Measurements from ENCODE around the gene SLC16A8.

Gene SLC16A8

GRCh38 chr22:38083931-38084631, at the start of gene SLC16A8:
TSS of gene SLC16A8 (minus strand) at chr22:38084184. CDS start at chr22:38082873, 1,311 bp downstream.
- no peaks in the 10 kb centered on the region for H3K36me3 Mint-ChIP-seq (ENCODE audit: low read depth)
- H3K27me3 Mint-ChIP-seq (ENCODE audit: low read depth), result peaks cover 32% of the 10 kb centered on the region
- H3K9me3 Mint-ChIP-seq, result no peaks in the 10 kb centered on the region
- H3K4me3 Mint-ChIP-seq, result no peak within 1 kb of the TSS
- no peak for DNase-seq (ENCODE audit: low spot score)
- no peaks in the 10 kb centered on the region for H3K4me1 Mint-ChIP-seq (ENCODE audit: low read depth)
- H3K27ac Mint-ChIP-seq, result no peak within 1 kb of the TSS

- H3K4me1 Mint-ChIP-seq (ENCODE audit: low read depth), result no peaks in the 10 kb centered on the region
- no peaks in the 10 kb centered on the region for H3K27me3 Mint-ChIP-seq (ENCODE audit: low read depth)
- H3K27ac Mint-ChIP-seq, result no peak overlapping the region
- H3K36me3 Mint-ChIP-seq (ENCODE audit: low read depth), result peaks cover 4% of the 10 kb centered on the region
- H3K9me3 Mint-ChIP-seq, result no peaks in the 10 kb centered on the region
- no peak overlapping the region for H3K4me3 Mint-ChIP-seq
- no peak for DNase-seq (ENCODE audit: low spot score)
These were observed 49.3 kb upstream of the SLC16A8 start for GRCh38 chr22:38133331-38133730.

- Mint-ChIP-seq H3K4me3 (no peak overlapping the region), H3K27ac (no peak overlapping the region), H3K9me3 (no peaks in the 10 kb centered on the region), H3K36me3 (ENCODE audit: low read depth) (peaks cover 4% of the 10 kb centered on the region), H3K27me3 (ENCODE audit: low read depth) (no peaks in the 10 kb centered on the region), H3K4me1 (ENCODE audit: low read depth) (no peaks in the 10 kb centered on the region)
- DNase-seq (ENCODE audit: low spot score), result no peak
These were observed 48.8 kb upstream of the SLC16A8 start for GRCh38 chr22:38132794-38133193.

GRCh38 chr22:38132136-38132535, 48.2 kb upstream of the SLC16A8 start:
- Mint-ChIP-seq H3K4me3 (no peak overlapping the region), H3K9me3 (no peaks in the 10 kb centered on the region), H3K4me1 (ENCODE audit: low read depth) (no peaks in the 10 kb centered on the region), H3K27ac (no peak overlapping the region), H3K27me3 (ENCODE audit: low read depth) (no peaks in the 10 kb centered on the region), H3K36me3 (ENCODE audit: low read depth) (peaks cover 4% of the 10 kb centered on the region)
- DNase-seq (ENCODE audit: low spot score), result no peak

GRCh38 chr22:38131399-38131798, 47.4 kb upstream of the SLC16A8 start:
- Mint-ChIP-seq H3K27ac (no peak overlapping the region), H3K27me3 (ENCODE audit: low read depth) (no peaks in the 10 kb centered on the region), H3K4me3 (no peak overlapping the region), H3K4me1 (ENCODE audit: low read depth) (no peaks in the 10 kb centered on the region), H3K36me3 (ENCODE audit: low read depth) (peaks cover 4% of the 10 kb centered on the region), H3K9me3 (no peaks in the 10 kb centered on the region)
- no peak for DNase-seq (ENCODE audit: low spot score)

- no peaks in the 10 kb centered on the region for H3K9me3 Mint-ChIP-seq
- no peak overlapping the region for H3K27ac Mint-ChIP-seq
- no peaks in the 10 kb centered on the region for H3K27me3 Mint-ChIP-seq (ENCODE audit: low read depth)
- no peaks in the 10 kb centered on the region for H3K4me1 Mint-ChIP-seq (ENCODE audit: low read depth)
- H3K36me3 Mint-ChIP-seq (ENCODE audit: low read depth), result peaks cover 4% of the 10 kb centered on the region
- H3K4me3 Mint-ChIP-seq, result no peak overlapping the region
- no peak for DNase-seq (ENCODE audit: low spot score)
These were observed 45.9 kb upstream of the SLC16A8 start for GRCh38 chr22:38129856-38130255.

GRCh38 chr22:38129021-38129420, 45.0 kb upstream of the SLC16A8 start:
- Mint-ChIP-seq H3K36me3 (ENCODE audit: low read depth) (peaks cover 2% of the 10 kb centered on the region), H3K27ac (no peak overlapping the region), H3K4me3 (no peak overlapping the region), H3K27me3 (ENCODE audit: low read depth) (no peaks in the 10 kb centered on the region), H3K9me3 (no peaks in the 10 kb centered on the region), H3K4me1 (ENCODE audit: low read depth) (peaks cover 5% of the 10 kb centered on the region)
- DNase-seq (ENCODE audit: low spot score), result no peak

GRCh38 chr22:38127869-38128268, 43.9 kb upstream of the SLC16A8 start:
- Mint-ChIP-seq H3K4me1 (ENCODE audit: low read depth) (peaks cover 5% of the 10 kb centered on the region), H3K36me3 (ENCODE audit: low read depth) (no peaks in the 10 kb centered on the region), H3K27me3 (ENCODE audit: low read depth) (no peaks in the 10 kb centered on the region), H3K4me3 (no peak overlapping the region), H3K9me3 (no peaks in the 10 kb centered on the region), H3K27ac (no peak overlapping the region)
- DNase-seq (ENCODE audit: low spot score), result no peak

GRCh38 chr22:38126928-38127668, 43.1 kb upstream of the SLC16A8 start:
- H3K36me3 Mint-ChIP-seq (ENCODE audit: low read depth), result no peaks in the 10 kb centered on the region
- no peaks in the 10 kb centered on the region for H3K27me3 Mint-ChIP-seq (ENCODE audit: low read depth)
- no peak for DNase-seq (ENCODE audit: low spot score)
- H3K9me3 Mint-ChIP-seq, result no peaks in the 10 kb centered on the region
- H3K4me1 Mint-ChIP-seq (ENCODE audit: low read depth), result peaks cover 5% of the 10 kb centered on the region
- no peak overlapping the region for H3K4me3 Mint-ChIP-seq
- H3K27ac Mint-ChIP-seq, result no peak overlapping the region

- H3K4me3 Mint-ChIP-seq, result no peak overlapping the region
- no peak overlapping the region for H3K27ac Mint-ChIP-seq
- H3K4me1 Mint-ChIP-seq (ENCODE audit: low read depth), result peaks cover 5% of the 10 kb centered on the region
- H3K9me3 Mint-ChIP-seq, result no peaks in the 10 kb centered on the region
- no peaks in the 10 kb centered on the region for H3K36me3 Mint-ChIP-seq (ENCODE audit: low read depth)
- DNase-seq (ENCODE audit: low spot score), result no peak
- no peaks in the 10 kb centered on the region for H3K27me3 Mint-ChIP-seq (ENCODE audit: low read depth)
These were observed 41.8 kb upstream of the SLC16A8 start for GRCh38 chr22:38125751-38126201.

GRCh38 chr22:38125038-38125610, 41.1 kb upstream of the SLC16A8 start:
- no peak for DNase-seq (ENCODE audit: low spot score)
- H3K27ac Mint-ChIP-seq, result no peak overlapping the region
- no peaks in the 10 kb centered on the region for H3K9me3 Mint-ChIP-seq
- H3K4me3 Mint-ChIP-seq, result no peak overlapping the region
- no peaks in the 10 kb centered on the region for H3K36me3 Mint-ChIP-seq (ENCODE audit: low read depth)
- no peaks in the 10 kb centered on the region for H3K27me3 Mint-ChIP-seq (ENCODE audit: low read depth)
- peaks cover 5% of the 10 kb centered on the region for H3K4me1 Mint-ChIP-seq (ENCODE audit: low read depth)

GRCh38 chr22:38124236-38124974, 40.4 kb upstream of the SLC16A8 start:
- H3K9me3 Mint-ChIP-seq, result no peaks in the 10 kb centered on the region
- peaks cover 5% of the 10 kb centered on the region for H3K4me1 Mint-ChIP-seq (ENCODE audit: low read depth)
- no peaks in the 10 kb centered on the region for H3K36me3 Mint-ChIP-seq (ENCODE audit: low read depth)
- H3K4me3 Mint-ChIP-seq, result no peak overlapping the region
- H3K27ac Mint-ChIP-seq, result no peak overlapping the region
- no peaks in the 10 kb centered on the region for H3K27me3 Mint-ChIP-seq (ENCODE audit: low read depth)
- no peak for DNase-seq (ENCODE audit: low spot score)

- Mint-ChIP-seq H3K36me3 (ENCODE audit: low read depth) (no peaks in the 10 kb centered on the region), H3K4me1 (ENCODE audit: low read depth) (peaks cover 5% of the 10 kb centered on the region), H3K9me3 (no peaks in the 10 kb centered on the region), H3K4me3 (no peak overlapping the region), H3K27me3 (ENCODE audit: low read depth) (no peaks in the 10 kb centered on the region), H3K27ac (no peak overlapping the region)
- no peak for DNase-seq (ENCODE audit: low spot score)
These were observed 38.6 kb upstream of the SLC16A8 start for GRCh38 chr22:38122616-38123015.
